Body of pancreas (tissue), 4 donors: ENCODE results near the gene TOMM7.

Source experiments
- POLR2A ChIP-seq, 3 donors: fragments of 450-650 bp; IDR thresholded peaks; one replicate each; pipeline ENCODE4 v1.6.1; 2016; ENCODE audit warnings: antibody characterized with exemption in 3 of 3, mild to moderate bottlenecking in 2 of 3
- TF ChIP-seq, protein P1 (sequence below), 7 experiments: fragments of 450-650 bp in 4 of 7; fragments of 200-600 bp in 3 of 7; sonication (generic) in 3 of 7; IDR thresholded peaks; one replicate each; pipeline ENCODE4 v1.5.1; 2016 to 2019; ENCODE audit warnings: antibody characterized with exemption in 7 of 7

DNA sequence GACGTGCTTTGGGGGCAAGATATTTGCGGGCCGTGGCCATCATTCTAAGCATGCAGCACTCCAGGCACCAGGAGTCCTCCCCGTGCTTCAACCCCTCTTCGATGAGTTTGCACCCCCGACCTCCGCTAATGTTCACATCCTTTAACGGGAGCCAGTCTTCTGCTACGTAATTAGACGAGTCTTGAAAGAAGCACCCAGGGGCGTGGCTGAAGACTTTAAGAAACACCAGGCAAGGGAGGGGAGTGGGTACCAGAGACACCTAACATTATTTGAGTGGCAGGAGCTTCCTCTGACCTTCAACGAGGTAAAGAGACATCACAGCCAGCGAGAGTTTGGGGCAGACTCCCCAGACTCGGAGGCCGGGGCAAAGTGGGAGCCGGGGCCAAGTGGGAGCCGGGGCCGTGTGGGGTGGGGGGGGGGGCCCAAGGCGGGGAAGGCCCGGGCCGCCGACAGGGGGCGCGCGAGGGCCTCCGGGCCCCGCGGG lies 31.1 kb upstream of the TOMM7 start:
- TF ChIP-seq, protein P1, sequence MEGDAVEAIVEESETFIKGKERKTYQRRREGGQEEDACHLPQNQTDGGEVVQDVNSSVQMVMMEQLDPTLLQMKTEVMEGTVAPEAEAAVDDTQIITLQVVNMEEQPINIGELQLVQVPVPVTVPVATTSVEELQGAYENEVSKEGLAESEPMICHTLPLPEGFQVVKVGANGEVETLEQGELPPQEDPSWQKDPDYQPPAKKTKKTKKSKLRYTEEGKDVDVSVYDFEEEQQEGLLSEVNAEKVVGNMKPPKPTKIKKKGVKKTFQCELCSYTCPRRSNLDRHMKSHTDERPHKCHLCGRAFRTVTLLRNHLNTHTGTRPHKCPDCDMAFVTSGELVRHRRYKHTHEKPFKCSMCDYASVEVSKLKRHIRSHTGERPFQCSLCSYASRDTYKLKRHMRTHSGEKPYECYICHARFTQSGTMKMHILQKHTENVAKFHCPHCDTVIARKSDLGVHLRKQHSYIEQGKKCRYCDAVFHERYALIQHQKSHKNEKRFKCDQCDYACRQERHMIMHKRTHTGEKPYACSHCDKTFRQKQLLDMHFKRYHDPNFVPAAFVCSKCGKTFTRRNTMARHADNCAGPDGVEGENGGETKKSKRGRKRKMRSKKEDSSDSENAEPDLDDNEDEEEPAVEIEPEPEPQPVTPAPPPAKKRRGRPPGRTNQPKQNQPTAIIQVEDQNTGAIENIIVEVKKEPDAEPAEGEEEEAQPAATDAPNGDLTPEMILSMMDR (IDR thresholded peaks at IDR 0.05) = peak in 4 of 7 experiments; percentile 9 to 97 (median 74)
- no peak for TF ChIP-seq POLR2A (IDR thresholded peaks at IDR 0.05)
